Activated naive CD8-positive, alpha-beta T cell treated with anti-CD3 and anti-CD28 coated beads for 36 hours (primary cell): ENCODE results near the gene CALY. TPM values are rescaled to one million over a fixed set of nuclear protein-coding genes. Genes with fewer than 3 reads are reported as not detected.
A peak's percentile ranks its signal among the peaks of the same experiment; 100 is the strongest.

Source experiments
- DNase-seq: peaks from one replicate; pipeline ENCODE4 v3.0.0; 2021
- H3K27ac Mint-ChIP-seq: one replicate; pipeline ENCODE4 v1.8.0; 2022; ENCODE audit warnings: mild to moderate bottlenecking, moderate library complexity, mixed read lengths
- H3K27me3 Mint-ChIP-seq: one replicate; pipeline ENCODE4 v1.8.0; 2022; ENCODE audit warnings: mild to moderate bottlenecking, mixed read lengths
- H3K36me3 Mint-ChIP-seq: one replicate; pipeline ENCODE4 v1.8.0; 2021; ENCODE audit warnings: mild to moderate bottlenecking, mixed read lengths
- H3K4me1 Mint-ChIP-seq: one replicate; pipeline ENCODE4 v1.8.0; 2021; ENCODE audit warnings: mixed read lengths
- H3K4me3 Mint-ChIP-seq: one replicate; pipeline ENCODE4 v1.8.0; 2022; ENCODE audit warnings: mild to moderate bottlenecking, moderate library complexity, mixed read lengths
- H3K9me3 Mint-ChIP-seq: one replicate; pipeline ENCODE4 v1.8.0; 2022; ENCODE audit warnings: mixed read lengths
- total RNA-seq, 2 experiments: library from RNA; stranded (reverse); gene quantifications; one replicate each; pipeline ENCODE4 v1.2.3, GENCODE V29; 2021

Gene CALY
- total RNA-seq, 2 experiments from 2014 or later: not detected

DNA sequence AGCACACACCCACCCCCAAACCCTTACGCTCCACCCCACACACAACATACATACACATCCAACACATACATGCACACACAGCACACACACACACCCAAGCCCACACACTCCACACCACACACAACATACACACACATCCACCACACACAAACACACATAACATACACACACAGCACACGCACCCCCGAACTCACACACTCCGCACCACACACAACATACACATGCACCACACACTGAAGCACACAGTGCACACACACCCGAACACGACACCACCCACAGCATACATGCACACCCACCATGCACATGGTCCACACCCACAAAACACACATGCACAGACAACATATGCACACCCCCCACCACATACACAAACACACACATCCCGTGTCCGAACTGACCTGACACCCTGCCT lies 12.5 kb upstream of the CALY start:
- H3K27ac Mint-ChIP-seq: no peak overlapping the region
- no peak overlapping the region for H3K4me3 Mint-ChIP-seq
- no peaks in the 10 kb centered on the region for H3K4me1 Mint-ChIP-seq
- no peaks in the 10 kb centered on the region for H3K36me3 Mint-ChIP-seq
- no peaks in the 10 kb centered on the region for H3K9me3 Mint-ChIP-seq
- H3K27me3 Mint-ChIP-seq: peaks cover 33% of the 10 kb centered on the region
- DNase-seq: no peak

DNA sequence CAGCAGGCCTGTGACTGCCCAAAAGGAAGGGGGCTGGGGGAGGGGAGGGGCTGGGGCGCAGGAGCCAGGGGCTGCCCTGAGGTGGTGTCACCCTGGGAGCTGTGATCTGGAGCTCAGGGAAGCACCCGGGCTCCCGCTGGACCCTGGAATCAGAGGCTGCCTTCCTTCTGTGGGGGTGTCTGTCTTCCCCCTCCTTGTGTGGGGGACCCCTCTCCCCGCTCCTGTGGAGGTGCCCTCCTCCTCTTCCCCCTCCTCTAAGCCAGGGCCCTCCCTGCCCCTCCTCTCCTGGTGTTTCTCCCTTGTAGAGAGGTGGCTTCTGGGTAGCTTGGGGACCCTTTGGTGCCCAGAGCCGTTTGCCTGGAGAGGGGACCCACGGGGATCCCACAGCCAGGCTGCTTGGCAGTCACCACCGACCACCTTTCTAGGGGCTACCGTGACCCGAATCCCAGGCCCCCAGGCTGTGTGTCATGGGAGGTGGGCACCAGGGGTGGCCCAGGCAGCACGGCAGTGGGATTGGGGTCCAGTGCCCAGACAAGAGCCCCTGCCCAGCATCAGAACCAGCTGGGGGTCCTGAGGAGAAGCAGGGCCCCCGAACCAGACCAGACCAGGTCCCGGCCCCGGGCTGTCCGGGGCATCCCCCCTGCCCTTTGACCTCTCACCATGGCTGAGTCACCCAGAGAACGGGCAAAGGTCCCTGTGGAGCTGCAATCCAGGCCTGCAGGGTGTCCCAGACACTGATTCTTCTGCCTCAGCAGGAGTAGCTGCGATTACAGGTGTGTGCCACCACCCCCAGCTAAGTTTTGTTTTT lies 11.2 kb upstream of the CALY start:
- DNase-seq: no peak
- Mint-ChIP-seq H3K9me3 (no peaks in the 10 kb centered on the region), H3K27ac (no peak overlapping the region), H3K36me3 (no peaks in the 10 kb centered on the region), H3K4me1 (no peaks in the 10 kb centered on the region), H3K27me3 (peaks cover 41% of the 10 kb centered on the region), H3K4me3 (no peak overlapping the region)

DNA sequence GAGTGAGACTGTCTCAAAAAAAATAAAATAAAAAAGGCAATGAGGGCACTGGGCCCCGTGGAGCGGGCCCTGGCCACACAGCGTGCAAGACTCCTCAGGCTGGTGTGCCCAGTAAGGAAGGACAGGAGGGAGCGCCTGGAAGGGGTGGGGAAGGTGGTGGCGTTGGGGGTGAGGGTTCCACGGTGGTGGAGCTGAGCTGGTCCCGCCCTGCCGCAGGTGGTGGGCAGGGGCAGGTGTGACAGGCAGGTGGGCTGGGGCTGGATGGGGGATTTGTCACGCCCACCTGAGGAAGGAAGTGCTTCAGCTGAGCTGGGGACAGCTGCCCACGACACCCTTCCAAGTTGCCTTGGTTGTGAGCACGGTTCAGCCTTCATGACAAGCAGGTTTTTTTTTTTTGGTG lies 9.7 kb upstream of the CALY start:
- H3K4me3 Mint-ChIP-seq: no peak overlapping the region
- peaks cover 44% of the 10 kb centered on the region for H3K27me3 Mint-ChIP-seq
- no peaks in the 10 kb centered on the region for H3K9me3 Mint-ChIP-seq
- H3K4me1 Mint-ChIP-seq: no peaks in the 10 kb centered on the region
- no peak overlapping the region for H3K27ac Mint-ChIP-seq
- no peaks in the 10 kb centered on the region for H3K36me3 Mint-ChIP-seq
- no peak for DNase-seq

DNA sequence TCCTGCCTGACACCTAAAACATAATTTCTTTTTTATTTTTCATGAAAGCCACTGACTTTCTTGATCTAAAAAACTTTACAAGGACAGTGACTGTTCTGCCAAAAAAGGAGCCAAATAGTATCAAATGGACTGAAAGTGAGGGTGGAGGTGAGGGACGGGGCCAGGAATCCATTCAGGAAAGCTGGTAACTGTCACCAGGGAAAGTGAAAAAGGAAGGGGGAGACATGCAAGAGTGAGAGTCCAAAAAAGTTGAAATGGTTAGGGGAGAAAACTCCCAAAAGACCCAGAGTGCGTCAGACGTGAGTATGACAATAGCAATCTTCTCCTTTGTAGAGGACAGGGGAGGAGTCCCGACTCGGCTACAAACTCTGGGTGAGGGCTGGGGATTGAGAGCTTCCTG lies 7.5 kb upstream of the CALY start:
- no peak overlapping the region for H3K4me3 Mint-ChIP-seq
- no peaks in the 10 kb centered on the region for H3K4me1 Mint-ChIP-seq
- DNase-seq: no peak
- H3K36me3 Mint-ChIP-seq: no peaks in the 10 kb centered on the region
- peaks cover 44% of the 10 kb centered on the region for H3K27me3 Mint-ChIP-seq
- no peak overlapping the region for H3K27ac Mint-ChIP-seq
- no peaks in the 10 kb centered on the region for H3K9me3 Mint-ChIP-seq

DNA sequence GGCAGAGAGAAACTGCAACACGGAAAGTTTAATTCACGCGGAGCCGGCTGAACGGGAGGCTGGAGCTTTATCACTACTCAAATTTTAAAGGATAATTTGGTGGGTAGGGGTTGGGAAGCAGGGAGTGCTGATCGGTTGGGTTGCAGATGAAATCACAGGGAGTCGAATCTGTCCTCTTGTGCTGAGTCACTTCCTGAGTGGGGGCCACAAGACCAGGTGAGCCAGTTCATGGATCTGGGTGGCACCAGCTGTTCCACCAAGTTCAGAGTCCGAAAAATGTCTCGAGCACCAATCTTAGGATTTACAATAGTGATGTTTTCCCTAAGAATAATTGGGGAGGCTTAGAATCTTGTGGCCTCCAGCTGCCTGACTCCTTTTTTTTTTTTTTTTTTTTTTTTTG lies 6.9 kb upstream of the CALY start:
- H3K27me3 Mint-ChIP-seq: peaks cover 41% of the 10 kb centered on the region
- no peak for DNase-seq
- no peaks in the 10 kb centered on the region for H3K4me1 Mint-ChIP-seq
- H3K9me3 Mint-ChIP-seq: no peaks in the 10 kb centered on the region
- H3K27ac Mint-ChIP-seq: no peak overlapping the region
- no peaks in the 10 kb centered on the region for H3K36me3 Mint-ChIP-seq
- no peak overlapping the region for H3K4me3 Mint-ChIP-seq

DNA sequence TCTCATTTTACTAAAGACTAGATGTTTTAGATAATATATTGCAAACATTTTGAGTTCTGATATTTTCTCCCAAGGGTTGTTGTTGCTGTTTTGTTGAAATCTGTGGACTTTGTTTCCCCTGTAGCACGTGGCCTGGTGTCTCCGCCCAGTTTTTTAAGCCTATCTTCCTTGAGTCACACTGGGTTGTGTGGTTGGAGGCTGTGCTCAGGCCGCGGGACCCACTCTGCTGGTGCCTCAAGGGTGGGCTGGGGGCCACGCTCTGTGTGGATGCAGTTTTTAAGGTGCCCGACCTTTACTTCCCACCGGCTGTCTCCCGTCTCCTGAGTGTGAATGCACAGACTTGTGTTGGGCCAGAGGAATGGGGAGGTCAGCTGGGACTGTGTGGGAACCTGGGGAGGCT lies 6.2 kb upstream of the CALY start:
- Mint-ChIP-seq H3K4me1 (no peaks in the 10 kb centered on the region), H3K4me3 (no peak overlapping the region), H3K9me3 (no peaks in the 10 kb centered on the region), H3K27ac (no peak overlapping the region), H3K27me3 (peaks cover 41% of the 10 kb centered on the region), H3K36me3 (no peaks in the 10 kb centered on the region)
- no peak for DNase-seq

DNA sequence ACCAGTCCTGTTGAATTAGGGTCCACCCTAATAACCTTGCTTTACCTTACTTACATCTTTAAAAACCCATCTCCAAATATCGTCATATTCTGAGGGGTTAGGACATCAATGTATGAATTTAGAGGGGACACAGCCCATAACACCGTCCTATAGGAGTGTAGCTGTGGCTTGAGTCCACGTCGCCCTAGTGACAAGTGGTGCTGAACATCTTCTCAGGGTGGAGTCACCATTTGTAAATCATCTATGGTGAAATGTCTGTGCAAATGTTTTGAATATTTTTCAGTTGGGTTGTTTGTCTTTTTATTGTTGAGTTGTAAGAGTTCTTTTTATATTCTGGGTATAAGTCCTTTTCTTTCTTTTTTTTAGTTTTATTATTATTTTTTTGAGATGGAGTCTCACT lies 5.3 kb upstream of the CALY start:
- peaks cover 40% of the 10 kb centered on the region for H3K27me3 Mint-ChIP-seq
- no peaks in the 10 kb centered on the region for H3K4me1 Mint-ChIP-seq
- no peaks in the 10 kb centered on the region for H3K36me3 Mint-ChIP-seq
- no peak overlapping the region for H3K4me3 Mint-ChIP-seq
- H3K27ac Mint-ChIP-seq: no peak overlapping the region
- H3K9me3 Mint-ChIP-seq: no peaks in the 10 kb centered on the region
- no peak for DNase-seq

DNA sequence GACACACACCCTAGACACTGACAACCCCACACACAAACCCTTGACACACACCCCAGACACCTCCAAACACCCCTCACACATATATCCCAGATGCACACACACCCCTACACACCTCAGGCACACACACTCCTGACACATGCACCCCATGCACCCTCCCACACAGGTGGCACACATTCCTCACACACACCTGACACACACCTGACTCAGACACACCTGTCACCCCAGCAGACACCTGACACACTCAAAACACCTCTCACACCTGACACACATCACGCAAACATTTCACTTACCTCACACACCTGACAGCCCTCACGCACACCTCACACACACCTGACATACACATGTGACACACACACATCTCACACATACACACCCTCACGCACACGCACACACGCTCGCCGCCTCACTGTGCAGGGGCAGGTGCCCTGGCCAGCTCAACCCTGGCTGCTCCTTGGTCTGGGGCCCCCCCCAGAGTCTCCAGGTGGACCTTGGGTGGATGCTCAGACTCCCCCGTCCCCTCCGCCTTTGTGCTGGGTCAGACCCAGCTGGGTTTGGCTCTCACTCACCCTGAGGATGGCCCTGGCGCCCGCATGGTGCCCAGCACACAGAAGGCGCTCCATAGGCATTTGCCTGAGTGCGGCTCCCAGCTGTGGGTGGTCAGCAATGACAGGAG lies 3.1 kb upstream of the CALY start:
- DNase-seq: no peak
- Mint-ChIP-seq H3K4me1 (peaks cover under 1% of the 10 kb centered on the region), H3K27me3 (peaks cover 21% of the 10 kb centered on the region), H3K36me3 (no peaks in the 10 kb centered on the region), H3K4me3 (no peak overlapping the region), H3K9me3 (no peaks in the 10 kb centered on the region), H3K27ac (no peak overlapping the region)

DNA sequence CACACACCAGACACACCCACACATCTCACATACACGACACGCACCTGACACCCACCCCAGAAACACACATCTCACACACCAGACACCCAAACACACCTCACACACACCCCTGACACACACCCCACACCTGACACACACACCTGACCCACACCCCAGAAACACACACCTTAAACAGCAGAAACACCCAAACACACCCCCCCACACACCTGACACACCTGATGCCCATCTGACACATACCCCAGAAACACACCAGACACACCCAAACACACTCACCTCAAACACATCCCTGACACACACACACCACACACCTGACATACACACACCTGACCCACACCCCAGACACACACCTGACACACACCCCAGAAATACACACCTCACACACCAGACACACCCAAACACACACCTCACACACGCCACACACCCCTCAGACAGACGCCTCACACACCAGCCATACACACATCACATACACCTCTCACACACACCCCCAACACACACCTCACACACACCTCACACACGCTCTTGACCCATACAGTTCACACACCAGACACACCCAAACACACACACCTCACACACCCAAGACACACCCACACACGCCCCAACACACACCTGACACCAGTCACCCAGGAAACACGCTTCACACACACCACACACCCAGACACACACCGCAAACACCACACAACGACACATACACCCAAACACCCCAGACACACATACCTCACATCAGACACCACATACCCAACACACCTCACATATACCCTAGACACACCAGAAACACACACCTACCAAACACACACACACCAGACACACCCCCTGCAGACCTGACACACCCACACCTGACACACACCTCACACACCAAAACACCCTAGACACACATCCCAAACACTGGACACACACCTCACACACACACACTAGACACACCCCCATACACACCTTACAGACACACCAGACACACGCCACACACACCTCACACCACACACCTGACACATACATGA lies 1.7 kb upstream of the CALY start:
- Mint-ChIP-seq H3K36me3 (no peaks in the 10 kb centered on the region), H3K4me3 (no peak overlapping the region), H3K9me3 (no peaks in the 10 kb centered on the region), H3K27ac (no peak overlapping the region), H3K27me3 (peaks cover 19% of the 10 kb centered on the region), H3K4me1 (peaks cover 2% of the 10 kb centered on the region)
- DNase-seq: no peak

DNA sequence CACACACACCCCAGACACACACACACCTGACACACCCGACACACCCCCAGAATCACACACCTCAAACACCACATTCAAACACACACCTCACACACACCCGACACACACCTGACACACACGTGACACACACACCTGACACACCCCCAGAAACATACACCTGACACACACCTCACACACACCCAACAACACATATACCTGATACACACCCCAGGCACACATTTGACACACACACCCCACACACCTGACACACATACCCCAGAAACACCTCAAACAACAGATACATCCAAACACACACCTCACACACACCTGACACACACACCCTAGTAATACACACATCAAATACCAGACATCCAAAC lies 652 bp upstream of the CALY start:
- H3K27ac Mint-ChIP-seq: no peak overlapping the region
- H3K9me3 Mint-ChIP-seq: no peaks in the 10 kb centered on the region
- H3K4me3 Mint-ChIP-seq: no peak overlapping the region
- peaks cover 2% of the 10 kb centered on the region for H3K4me1 Mint-ChIP-seq
- H3K36me3 Mint-ChIP-seq: no peaks in the 10 kb centered on the region
- peaks cover 23% of the 10 kb centered on the region for H3K27me3 Mint-ChIP-seq
- no peak for DNase-seq

DNA sequence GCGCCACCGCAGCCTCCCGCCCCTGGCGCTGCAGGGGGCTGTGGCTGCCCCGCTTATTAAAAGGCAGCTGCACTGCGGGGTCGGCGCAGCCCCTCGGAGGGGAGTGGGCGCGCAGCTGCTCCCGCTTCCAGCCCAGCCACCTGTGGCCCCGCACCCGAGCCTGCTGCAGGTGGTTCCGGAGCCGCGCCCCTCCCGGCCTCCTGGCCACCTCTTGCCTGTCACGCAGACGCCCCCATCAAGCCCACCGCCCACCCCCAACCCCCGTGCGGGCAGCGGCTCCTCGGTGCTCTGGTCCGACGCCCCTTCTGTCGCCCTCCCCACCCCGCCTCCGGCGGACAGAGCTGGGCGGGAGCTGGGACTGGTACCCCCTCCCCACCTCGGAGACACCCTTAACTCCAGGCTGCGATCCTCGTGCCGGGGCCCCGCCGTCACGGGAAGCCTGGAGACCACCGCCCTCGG lies 549 bp downstream of the CALY start:
- Mint-ChIP-seq H3K27me3 (peaks cover 25% of the 10 kb centered on the region), H3K36me3 (no peaks in the 10 kb centered on the region), H3K27ac (no peak overlapping the region), H3K4me1 (peaks cover 2% of the 10 kb centered on the region), H3K4me3 (no peak overlapping the region), H3K9me3 (no peaks in the 10 kb centered on the region)
- DNase-seq: no peak

DNA sequence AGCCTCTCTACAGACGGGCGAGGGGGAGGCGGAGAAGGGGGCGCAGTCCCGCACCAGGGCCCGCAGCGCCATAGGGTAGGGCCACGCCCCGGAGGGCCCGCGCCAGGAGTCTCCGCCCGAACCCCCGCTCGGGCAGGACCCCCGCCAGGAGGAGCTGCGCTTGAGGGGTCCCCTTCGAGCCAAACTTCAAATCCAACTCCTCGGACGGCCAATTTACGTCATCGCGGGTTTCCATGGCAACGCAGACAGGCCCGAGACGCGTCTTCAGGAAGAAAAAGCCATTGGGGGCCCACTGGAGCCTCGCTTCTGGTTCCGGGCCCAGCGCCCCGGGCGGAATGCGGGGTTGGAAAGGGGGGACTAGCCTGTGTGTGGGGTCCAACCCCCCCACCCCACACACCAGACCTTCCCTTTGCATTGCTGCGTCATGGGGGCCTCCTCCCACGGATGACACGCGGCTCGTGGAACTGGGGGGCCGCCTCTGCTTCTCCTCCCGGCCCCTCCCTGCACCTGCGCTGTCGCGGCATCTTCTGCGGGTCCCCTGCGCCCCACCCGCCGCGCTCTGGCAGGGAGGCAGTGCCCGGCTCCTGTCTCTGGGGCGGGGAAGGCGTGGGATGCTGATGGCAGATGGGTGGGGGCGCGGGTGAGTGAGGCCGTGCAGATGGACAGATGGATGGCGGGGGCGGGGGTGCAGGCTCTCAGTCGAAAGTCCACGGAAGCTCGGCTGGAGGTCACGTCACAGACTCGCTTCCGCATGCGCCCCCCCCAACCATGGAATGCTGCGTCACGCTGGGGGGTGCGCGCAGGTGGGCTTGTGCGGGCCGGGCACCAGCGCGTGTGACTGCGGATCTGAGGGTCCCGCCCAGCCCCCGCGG lies 1.2 kb downstream of the CALY start:
- DNase-seq: peak; percentile 80
- Mint-ChIP-seq H3K27me3 (peaks cover 25% of the 10 kb centered on the region), H3K27ac (no peak overlapping the region), H3K4me1 (peaks cover 2% of the 10 kb centered on the region), H3K36me3 (no peaks in the 10 kb centered on the region), H3K9me3 (no peaks in the 10 kb centered on the region), H3K4me3 (peak overlapping the region; percentile 32)

DNA sequence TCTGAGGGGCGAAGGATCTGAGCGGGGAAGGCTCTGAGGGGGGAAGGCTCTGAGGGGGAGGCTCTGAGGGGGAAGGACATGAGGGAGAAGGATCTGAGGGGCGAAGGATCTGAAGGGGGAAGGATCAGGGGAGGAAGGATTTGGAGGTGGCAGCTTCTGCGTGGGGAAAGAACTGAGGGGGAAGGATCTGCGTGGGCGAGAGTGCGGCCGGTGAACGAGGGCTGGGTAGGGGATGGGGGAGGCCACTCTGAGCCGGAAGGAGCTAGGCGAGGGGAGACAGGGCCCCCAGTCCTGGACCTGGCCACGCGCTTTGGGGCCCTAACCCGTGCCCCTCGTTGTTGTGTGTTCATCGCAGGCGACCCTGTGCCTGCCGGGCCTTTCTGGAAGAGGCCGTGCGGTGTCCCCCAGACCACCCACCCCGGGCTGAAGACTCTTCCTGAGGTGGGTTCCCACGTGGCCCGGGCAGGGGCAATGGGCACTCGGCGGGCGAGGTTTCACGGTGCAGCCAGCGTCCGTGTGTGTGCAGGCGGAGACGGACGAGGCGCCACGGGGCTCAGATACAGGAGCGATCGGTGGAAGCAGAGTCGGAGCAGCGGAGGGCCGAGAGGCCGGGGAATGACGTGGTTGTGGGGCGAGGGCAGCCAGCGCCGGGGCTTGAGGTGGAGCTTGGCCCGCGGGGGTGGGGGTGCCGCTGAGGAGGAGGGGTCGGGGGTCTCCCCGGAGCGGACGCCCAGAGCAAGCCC lies 2.0 kb downstream of the CALY start:
- no peak overlapping the region for H3K27ac Mint-ChIP-seq
- H3K4me3 Mint-ChIP-seq: peak overlapping the region; percentile 62
- H3K36me3 Mint-ChIP-seq: no peaks in the 10 kb centered on the region
- H3K27me3 Mint-ChIP-seq: peaks cover 29% of the 10 kb centered on the region
- no peaks in the 10 kb centered on the region for H3K9me3 Mint-ChIP-seq
- H3K4me1 Mint-ChIP-seq: peaks cover 2% of the 10 kb centered on the region
- no peak for DNase-seq
